Smooth muscle cell (in vitro differentiated cells): Measurements from ENCODE around the gene LBR. TPM values are rescaled to one million over a fixed set of nuclear protein-coding genes. Genes with fewer than 3 reads are reported as not detected.

ENCODE experiments used
- DNase-seq: peaks from one replicate; lab custom pipeline; 2025; ENCODE audit not compliant: unreplicated experiment; lab: John Stamatoyannopoulos, UW
- H2AFZ ChIP-seq: fragments of 200-600 bp; sonication (generic); 2 replicates; pipeline ENCODE4 v1.6.0; 2016; ENCODE audit warnings: antibody characterized with exemption, low read depth, mild to moderate bottlenecking
- H3F3A ChIP-seq: fragments of 200-600 bp; sonication (generic); 2 replicates; pipeline ENCODE4 v1.6.0; 2017; ENCODE audit warnings: antibody characterized with exemption, low read depth
- H3K27ac ChIP-seq: fragments of 200-600 bp; sonication (generic); 2 replicates; pipeline ENCODE4 v1.5.1; 2016; ENCODE audit warnings: low read depth, mild to moderate bottlenecking
- H3K27me3 ChIP-seq: fragments of 200-600 bp; sonication (generic); 2 replicates; pipeline ENCODE4 v1.6.1; 2016; ENCODE audit warnings: low read depth, mild to moderate bottlenecking
- H3K36me3 ChIP-seq: fragments of 200-600 bp; sonication (generic); 2 replicates; pipeline ENCODE4 v1.5.1; 2016; ENCODE audit warnings: low read depth
- H3K4me1 ChIP-seq: fragments of 200-600 bp; sonication (generic); 2 replicates; pipeline ENCODE4 v1.5.1; 2016; ENCODE audit warnings: low read depth
- H3K4me2 ChIP-seq: fragments of 200-600 bp; sonication (generic); 2 replicates; pipeline ENCODE4 v1.6.0; 2016; ENCODE audit warnings: mild to moderate bottlenecking
- H3K4me3 ChIP-seq: fragments of 200-600 bp; sonication (generic); 2 replicates; pipeline ENCODE4 v1.5.1; 2016; ENCODE audit warnings: mild to moderate bottlenecking
- H3K79me2 ChIP-seq: fragments of 200-600 bp; sonication (generic); 2 replicates; pipeline ENCODE4 v1.6.0; 2016; ENCODE audit warnings: low read depth, mild to moderate bottlenecking
- H3K9ac ChIP-seq: fragments of 200-600 bp; sonication (generic); 2 replicates; pipeline ENCODE4 v1.6.0; 2016; ENCODE audit warnings: low read depth
- H3K9me3 ChIP-seq: fragments of 200-600 bp; sonication (generic); replicated peaks from 2 replicates; pipeline ENCODE4 v1.5.1; 2016; ENCODE audit warnings: low read depth
- H4K20me1 ChIP-seq: fragments of 200-600 bp; sonication (generic); 2 replicates; pipeline ENCODE4 v1.6.0; 2016; ENCODE audit warnings: low read depth
- WGBS: methylation state at CpG from one replicate; pipeline ENCODE4 v1.1.7; 2016; ENCODE audit warnings: low lambda C conversion rate; 5-methylcytosine and 5-hydroxymethylcytosine counted together
- polyA plus RNA-seq: library from polyadenylated mRNA; unstranded; fragments of >200 nt; fragmentation: Nextera tagmentation; extraction: Ambion mirVana; gene quantifications from 2 replicates; pipeline ENCODE4 v1.2.1, GENCODE V29; 2016
- total RNA-seq: library from RNA; depleted of rRNA; stranded (reverse); fragments of >200 nt; gene quantifications from 2 replicates; pipeline ENCODE4 v1.2.3, GENCODE V29; 2014
- TF ChIP-seq, protein P1 (sequence below): fragments of 200-600 bp; sonication (generic); IDR thresholded peaks from 2 replicates; pipeline ENCODE4 v1.5.1; 2017; ENCODE audit warnings: borderline replicate concordance, mild to moderate bottlenecking, antibody characterized with exemption; ENCODE audit not compliant: insufficient read depth, poor library complexity, severe bottlenecking

Gene LBR
- total and polyA plus RNA-seq, 2 experiments from 2014 or later: 24.8 to 33.4 TPM

DNA sequence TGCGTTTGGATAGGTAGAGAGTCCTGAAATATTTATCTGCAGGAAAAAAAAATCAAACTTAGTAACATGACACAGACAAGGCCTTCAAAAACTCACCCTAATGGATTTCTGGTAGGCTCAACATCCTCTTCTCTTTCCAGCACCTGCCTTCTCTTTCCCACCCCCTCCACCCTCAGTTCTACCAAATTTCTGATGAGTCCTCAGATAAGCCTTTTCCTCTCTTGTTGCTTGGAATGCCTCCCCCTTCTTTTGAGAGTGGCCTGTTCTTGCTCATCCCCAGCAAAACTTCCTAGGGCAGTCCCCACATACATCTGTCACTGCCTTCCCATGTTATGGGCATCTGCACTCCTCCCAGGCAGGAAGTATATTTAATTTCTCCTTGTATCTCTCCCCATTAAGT, 7.6 kb upstream of the LBR start:
- no peaks in the 10 kb centered on the region for H3F3A ChIP-seq
- TF ChIP-seq, protein P1, sequence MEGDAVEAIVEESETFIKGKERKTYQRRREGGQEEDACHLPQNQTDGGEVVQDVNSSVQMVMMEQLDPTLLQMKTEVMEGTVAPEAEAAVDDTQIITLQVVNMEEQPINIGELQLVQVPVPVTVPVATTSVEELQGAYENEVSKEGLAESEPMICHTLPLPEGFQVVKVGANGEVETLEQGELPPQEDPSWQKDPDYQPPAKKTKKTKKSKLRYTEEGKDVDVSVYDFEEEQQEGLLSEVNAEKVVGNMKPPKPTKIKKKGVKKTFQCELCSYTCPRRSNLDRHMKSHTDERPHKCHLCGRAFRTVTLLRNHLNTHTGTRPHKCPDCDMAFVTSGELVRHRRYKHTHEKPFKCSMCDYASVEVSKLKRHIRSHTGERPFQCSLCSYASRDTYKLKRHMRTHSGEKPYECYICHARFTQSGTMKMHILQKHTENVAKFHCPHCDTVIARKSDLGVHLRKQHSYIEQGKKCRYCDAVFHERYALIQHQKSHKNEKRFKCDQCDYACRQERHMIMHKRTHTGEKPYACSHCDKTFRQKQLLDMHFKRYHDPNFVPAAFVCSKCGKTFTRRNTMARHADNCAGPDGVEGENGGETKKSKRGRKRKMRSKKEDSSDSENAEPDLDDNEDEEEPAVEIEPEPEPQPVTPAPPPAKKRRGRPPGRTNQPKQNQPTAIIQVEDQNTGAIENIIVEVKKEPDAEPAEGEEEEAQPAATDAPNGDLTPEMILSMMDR: no peak
- no peaks in the 10 kb centered on the region for H3K27me3 ChIP-seq
- H3K4me1 ChIP-seq: no peaks in the 10 kb centered on the region
- 97% methylated on average over 1 of the region's 1 CpG for WGBS
- H3K9me3 ChIP-seq: no peaks in the 10 kb centered on the region
- no peak overlapping the region for H3K27ac ChIP-seq
- no peak overlapping the region for H3K9ac ChIP-seq
- no peaks in the 10 kb centered on the region for H3K36me3 ChIP-seq
- H3K79me2 ChIP-seq: no peaks in the 10 kb centered on the region
- DNase-seq: no peak
- H3K4me3 ChIP-seq: no peak overlapping the region
- H4K20me1 ChIP-seq: no peaks in the 10 kb centered on the region
- no peak overlapping the region for H2AFZ ChIP-seq
- no peak overlapping the region for H3K4me2 ChIP-seq

DNA sequence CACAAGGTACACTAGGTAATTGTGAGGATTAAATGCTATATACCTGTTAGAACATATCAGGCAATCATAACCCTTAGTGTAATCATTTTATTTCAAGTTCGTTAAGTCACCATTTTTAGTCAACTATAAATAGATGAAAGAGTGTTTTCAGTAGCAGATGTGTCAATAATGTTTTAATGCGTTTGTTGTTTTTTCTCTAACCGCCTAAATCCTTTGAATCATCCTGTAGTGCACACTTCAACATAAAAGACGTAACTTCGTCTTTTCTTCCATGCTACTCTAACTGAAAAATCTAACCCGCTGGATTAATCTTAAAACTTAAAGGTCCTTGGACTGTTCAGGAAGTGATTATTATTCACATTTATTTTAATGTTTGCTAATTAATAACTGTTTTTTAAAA, 7.2 kb upstream of the LBR start:
- no peaks in the 10 kb centered on the region for H3K9me3 ChIP-seq
- WGBS: 74% methylated on average over 6 of the region's 6 CpGs
- no peak overlapping the region for H3K4me2 ChIP-seq
- no peak overlapping the region for H3K9ac ChIP-seq
- no peaks in the 10 kb centered on the region for H3K79me2 ChIP-seq
- DNase-seq: no peak
- H4K20me1 ChIP-seq: no peaks in the 10 kb centered on the region
- H3K4me3 ChIP-seq: no peak overlapping the region
- TF ChIP-seq, protein P1: no peak
- H3K27ac ChIP-seq: no peak overlapping the region
- H3K36me3 ChIP-seq: no peaks in the 10 kb centered on the region
- H2AFZ ChIP-seq: no peak overlapping the region
- H3K4me1 ChIP-seq: no peaks in the 10 kb centered on the region
- H3F3A ChIP-seq: no peaks in the 10 kb centered on the region
- no peaks in the 10 kb centered on the region for H3K27me3 ChIP-seq

DNA sequence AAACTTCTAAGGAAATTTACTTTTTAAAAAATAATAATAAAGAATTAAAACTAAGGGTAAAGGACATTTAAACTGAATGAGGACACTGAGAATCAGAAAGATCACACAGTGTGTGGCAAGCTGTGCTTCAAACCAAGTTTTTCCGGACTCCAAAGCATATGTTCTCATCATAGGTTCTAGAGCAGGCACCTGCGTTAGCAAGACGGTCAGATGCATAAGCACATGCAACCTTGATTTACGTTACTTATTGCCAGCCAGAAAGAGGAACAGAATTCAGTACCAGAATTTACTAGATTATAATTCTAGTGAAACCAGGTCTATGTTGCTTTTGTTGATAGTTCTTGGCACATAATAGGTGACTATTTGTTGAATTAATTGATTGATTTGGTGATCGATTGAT, 6.2 kb upstream of the LBR start:
- H3K4me1 ChIP-seq: peaks cover 1% of the 10 kb centered on the region
- no peak overlapping the region for H3K9ac ChIP-seq
- no peaks in the 10 kb centered on the region for H4K20me1 ChIP-seq
- no peak overlapping the region for H2AFZ ChIP-seq
- no peak overlapping the region for H3K27ac ChIP-seq
- H3K4me2 ChIP-seq: no peak overlapping the region
- H3K36me3 ChIP-seq: no peaks in the 10 kb centered on the region
- no peaks in the 10 kb centered on the region for H3F3A ChIP-seq
- no peaks in the 10 kb centered on the region for H3K9me3 ChIP-seq
- no peak for DNase-seq
- no peak overlapping the region for H3K4me3 ChIP-seq
- TF ChIP-seq, protein P1: no peak
- H3K27me3 ChIP-seq: no peaks in the 10 kb centered on the region
- no peaks in the 10 kb centered on the region for H3K79me2 ChIP-seq
- WGBS: 95% methylated on average over 5 of the region's 5 CpGs

DNA sequence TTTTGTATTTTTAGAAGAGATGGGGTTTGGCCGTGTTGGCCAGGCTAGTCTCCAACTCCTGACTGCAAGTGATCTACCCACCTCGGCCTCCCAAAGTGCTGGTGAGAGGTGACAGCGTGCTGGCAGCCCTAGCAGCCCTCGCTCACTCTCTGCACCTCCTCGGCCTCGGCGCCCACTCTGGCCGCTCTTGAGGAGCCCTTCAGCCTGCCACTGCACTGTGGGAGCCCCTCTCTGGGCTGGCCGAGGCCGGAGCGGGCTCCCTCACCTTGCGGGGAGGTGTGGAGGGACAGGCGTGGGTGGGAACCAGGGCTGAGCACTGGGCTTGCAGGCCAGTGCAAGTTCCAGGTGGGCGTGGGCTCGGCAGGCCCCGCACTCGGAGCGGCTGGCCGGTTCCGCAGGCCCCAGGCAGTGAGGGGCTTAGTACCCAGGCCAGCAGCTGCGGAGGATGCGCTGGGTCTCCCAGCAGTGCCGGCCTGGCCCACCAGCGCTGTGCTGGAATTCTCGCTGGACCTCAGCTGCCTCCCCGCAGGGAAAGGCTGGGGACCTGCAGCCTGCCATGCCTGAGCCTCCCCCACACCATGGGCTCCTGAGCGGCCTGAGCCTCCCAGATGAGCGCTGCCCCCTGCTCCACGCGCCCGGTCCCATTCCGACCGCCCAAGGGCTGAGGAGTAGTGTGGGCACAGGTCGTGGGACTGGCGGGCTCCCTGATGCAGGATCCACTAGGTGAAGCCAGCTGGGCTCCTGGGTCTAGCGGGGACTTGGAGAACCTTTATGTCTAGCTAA, 3.4 kb upstream of the LBR start:
- H3K27ac ChIP-seq: no peak overlapping the region
- H3F3A ChIP-seq: no peaks in the 10 kb centered on the region
- H4K20me1 ChIP-seq: peaks cover 11% of the 10 kb centered on the region
- H3K79me2 ChIP-seq: peaks cover 12% of the 10 kb centered on the region
- H3K36me3 ChIP-seq: no peaks in the 10 kb centered on the region
- H3K27me3 ChIP-seq: no peaks in the 10 kb centered on the region
- no peaks in the 10 kb centered on the region for H3K9me3 ChIP-seq
- H2AFZ ChIP-seq: no peak overlapping the region
- no peak overlapping the region for H3K4me2 ChIP-seq
- H3K4me1 ChIP-seq: peaks cover 9% of the 10 kb centered on the region
- no peak for DNase-seq
- H3K9ac ChIP-seq: no peak overlapping the region
- TF ChIP-seq, protein P1: no peak
- H3K4me3 ChIP-seq: no peak overlapping the region
- WGBS: 96% methylated on average over 36 of the region's 36 CpGs
